HTERT RPE-1 (cell line): Measurements from ENCODE around the gene CBX5.
"Not testable (repeated sequence)": the region's sequence is repeated elsewhere in the genome, so short reads cannot be mapped to it uniquely, and the experiment has no call there.

ENCODE experiments used
- in situ Hi-C: fragments of 300-500 bp; cut with MboI; formaldehyde crosslinking; loops from 4 replicates; pipeline ENCODE4 v1.14.3; 2020; ENCODE audit warnings: low sequenced_read_pairs

CBX5 gene

GRCh38 chr12:54201001-54201794 is 78.7 kb downstream of the CBX5 start:
- in situ Hi-C loops: loop anchor here (25.0 kb wide), 1 partner anchor 189 kb away; the partner anchor contains the start of genes HOXC8 and HOXC9

DNA sequence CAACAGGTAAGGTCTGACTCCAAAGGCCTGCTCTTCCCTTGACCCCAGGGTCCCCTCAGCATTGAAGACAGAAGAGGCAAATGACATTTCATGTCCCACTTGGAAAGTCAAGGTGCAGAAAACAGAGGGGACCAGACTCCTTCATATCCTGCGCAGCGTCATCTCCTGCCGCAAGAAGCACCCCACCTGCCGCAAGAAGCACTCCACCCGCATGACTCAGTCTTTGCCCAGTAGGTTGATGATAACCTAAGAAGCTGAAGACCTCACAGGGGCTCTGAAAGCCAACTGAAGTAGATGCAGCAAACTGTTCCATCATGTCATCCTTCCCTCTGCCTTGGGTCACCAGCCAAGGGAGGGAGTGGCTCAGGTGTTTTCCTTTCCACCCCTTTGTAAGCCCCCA is 79.5 kb downstream of the CBX5 start:
- in situ Hi-C loops: loop anchor here (25.0 kb wide), 1 partner anchor 188 kb away; the partner anchor contains the start of genes HOXC8 and HOXC9

- in situ Hi-C loops: loop anchor here (25.0 kb wide), 1 partner anchor 188 kb away; the partner anchor contains the start of genes HOXC8 and HOXC9
These were observed 80.0 kb downstream of the CBX5 start for GRCh38 chr12:54199917-54200316.

DNA sequence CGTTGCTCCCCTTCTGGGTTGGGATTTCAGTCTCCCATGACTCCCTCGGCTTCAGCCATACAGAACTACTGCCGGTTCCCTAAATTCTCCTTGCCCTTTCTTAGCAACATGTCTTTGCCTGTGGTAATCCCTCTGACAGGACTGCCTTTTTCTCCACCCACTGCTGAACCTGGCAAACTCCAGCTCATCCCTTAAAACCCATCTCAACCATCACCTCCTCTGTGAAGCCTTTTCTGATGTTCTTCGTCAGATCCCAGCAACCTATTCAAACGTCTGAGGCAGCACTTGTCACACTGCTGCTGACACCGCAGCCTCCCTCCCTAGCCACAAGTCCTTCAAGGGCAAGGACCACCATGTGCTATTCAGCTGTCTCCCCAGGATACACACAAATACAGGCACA is 80.9 kb downstream of the CBX5 start:
- in situ Hi-C loops: no loop called here

GRCh38 chr12:54197431-54197909 is 82.5 kb downstream of the CBX5 start:
- in situ Hi-C loops: no loop called here

DNA sequence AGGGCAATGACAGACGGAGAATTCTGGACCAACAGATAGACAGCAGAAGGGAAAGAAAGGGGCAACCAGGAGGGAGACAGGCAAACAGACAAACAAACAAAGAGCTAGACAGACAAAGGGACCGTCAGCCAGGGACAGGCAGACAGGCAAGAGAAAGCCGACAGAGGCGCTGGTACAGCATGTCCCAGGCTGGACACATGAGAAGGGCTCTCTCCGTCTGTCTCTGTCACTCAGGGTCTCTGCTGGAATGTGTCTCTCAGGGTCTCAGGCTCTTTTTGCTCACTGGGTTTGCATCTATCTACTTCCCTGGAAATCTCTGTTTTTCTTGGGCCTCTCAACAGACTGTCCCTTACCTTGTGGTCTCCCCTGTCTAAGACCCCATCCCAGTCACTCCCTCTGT is 82.9 kb downstream of the CBX5 start:
- in situ Hi-C loops: no loop called here

- in situ Hi-C loops: no loop called here
These were observed 83.5 kb downstream of the CBX5 start for GRCh38 chr12:54196396-54196795.

GRCh38 chr12:54195737-54196347 is 84.1 kb downstream of the CBX5 start:
- in situ Hi-C loops: no loop called here

DNA sequence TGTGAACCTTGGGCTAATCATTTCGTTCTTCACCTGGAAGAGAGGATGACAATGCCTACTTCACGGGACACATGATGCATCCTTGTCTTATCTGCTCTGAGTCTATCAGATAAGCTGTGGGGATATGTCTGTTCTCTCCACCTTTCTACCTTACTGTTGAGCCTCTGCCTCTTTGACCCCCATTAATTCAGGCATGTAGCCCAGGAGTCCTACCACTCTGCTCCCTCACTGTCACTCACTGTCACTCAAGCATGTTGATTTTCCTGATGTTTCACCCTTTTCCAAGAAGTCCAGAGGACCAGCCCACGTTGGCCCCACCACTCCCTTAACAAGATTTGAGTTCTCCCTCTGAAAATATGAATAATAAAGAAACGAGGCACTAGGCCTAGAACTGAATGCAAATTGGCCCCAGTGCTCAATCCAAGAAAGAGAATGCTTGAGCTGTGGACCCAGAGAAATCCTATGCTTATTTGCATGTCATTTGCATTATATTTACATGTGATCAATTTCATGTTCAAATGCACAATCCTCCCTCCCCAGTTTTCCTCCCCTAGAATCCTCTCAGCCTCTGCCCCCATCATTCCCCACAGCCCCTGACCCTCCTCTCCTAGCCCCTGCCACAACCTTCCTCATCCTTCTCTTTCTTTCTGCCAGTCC is 84.7 kb downstream of the CBX5 start:
- in situ Hi-C loops: no loop called here

GRCh38 chr12:54194611-54195010 is 85.3 kb downstream of the CBX5 start:
- in situ Hi-C loops: not testable (repeated sequence)

DNA sequence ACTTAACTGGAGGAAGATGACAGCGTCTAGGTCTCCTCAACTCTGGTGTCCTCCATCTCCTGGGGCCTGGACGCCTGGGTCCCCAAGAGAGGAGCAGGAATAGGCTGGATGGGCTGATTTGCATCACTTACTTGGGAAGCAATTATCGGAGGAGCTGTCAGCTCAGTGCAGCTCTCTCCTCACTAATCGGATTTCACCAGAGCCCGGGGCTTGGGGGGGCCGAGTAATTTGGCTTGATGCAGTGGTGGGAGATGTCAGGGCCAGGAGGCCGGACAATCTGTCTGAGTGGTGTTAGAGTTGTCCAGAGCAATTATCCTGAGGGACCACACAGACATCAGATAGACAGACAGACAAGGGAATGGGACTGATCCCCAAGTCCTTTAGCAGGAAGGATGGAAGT is 86.5 kb downstream of the CBX5 start:
- in situ Hi-C loops: no loop called here

DNA sequence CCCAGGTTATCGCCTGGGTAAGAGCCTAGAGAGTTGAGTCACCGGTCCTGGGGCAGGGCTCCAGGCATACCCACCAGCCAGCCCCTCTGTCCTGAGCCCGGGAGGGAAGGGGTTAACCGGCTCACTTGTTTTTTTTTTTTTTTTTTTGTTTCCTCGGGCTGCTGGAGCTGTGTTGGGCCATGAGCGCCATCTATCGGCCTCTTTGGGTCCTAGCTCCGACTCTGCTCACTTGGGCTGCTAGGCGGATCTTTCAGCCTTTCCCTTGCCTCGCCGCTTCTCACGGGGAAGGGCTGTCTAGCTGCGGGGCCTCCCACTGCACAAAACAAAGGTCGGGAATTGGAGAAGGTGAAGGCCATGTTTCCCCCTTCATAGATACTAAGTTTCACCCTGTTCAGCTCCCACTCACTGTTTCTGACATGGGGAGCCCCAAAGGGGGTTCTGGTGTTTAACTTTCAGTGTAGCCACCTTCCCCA is 88.3 kb downstream of the CBX5 start:
- in situ Hi-C loops: no loop called here

- in situ Hi-C loops: no loop called here
These were observed 88.8 kb downstream of the CBX5 start for GRCh38 chr12:54191126-54191525.

GRCh38 chr12:54189198-54189539 is 90.8 kb downstream of the CBX5 start:
- in situ Hi-C loops: no loop called here

DNA sequence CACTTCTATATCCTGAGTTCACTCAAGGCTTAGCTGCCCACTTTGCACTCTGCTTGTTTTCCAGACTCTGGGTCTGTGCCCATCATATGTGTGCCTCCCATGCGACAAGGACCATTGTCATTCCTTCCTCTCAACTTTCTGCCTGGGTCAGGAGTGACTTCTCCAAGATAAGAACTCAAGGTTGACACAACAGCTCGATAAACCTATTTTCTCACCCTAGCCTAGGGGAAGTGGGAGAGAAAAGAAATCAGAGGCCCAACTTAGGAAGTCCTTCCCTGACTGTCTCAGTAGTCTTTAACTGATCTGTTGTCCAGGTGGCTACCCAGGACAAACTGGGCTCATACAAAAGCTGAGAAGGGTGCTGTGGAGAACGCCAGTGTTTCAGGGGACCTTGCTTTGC is 92.8 kb downstream of the CBX5 start:
- in situ Hi-C loops: no loop called here

- in situ Hi-C loops: no loop called here
These were observed 94.0 kb downstream of the CBX5 start for GRCh38 chr12:54185919-54186318.

- in situ Hi-C loops: not testable (repeated sequence)
These were observed 94.6 kb downstream of the CBX5 start for GRCh38 chr12:54185297-54185696.

- in situ Hi-C loops: no loop called here
These were observed 95.7 kb downstream of the CBX5 start for GRCh38 chr12:54184024-54184805.

DNA sequence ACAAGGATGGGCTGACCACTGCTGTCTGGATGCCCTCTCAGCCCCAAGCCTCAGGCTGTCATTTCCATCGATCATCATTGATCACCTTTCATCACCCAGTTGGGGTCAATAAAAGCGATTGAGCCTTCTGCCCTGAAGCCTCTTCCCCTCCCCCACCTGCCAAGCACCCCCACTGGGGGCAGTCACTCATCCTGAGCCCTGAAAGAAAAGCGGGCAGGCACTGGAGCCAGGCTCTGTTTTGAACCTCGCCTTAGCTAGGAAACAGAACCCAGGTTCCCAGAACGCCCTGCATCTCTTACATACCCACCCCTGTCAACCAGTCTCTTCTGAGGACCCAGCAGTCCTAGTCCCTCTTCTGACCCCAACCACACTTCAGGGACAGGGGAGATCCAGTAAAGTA is 96.9 kb downstream of the CBX5 start:
- in situ Hi-C loops: no loop called here

GRCh38 chr12:54182086-54182485 is 97.8 kb downstream of the CBX5 start:
- in situ Hi-C loops: no loop called here
